Stimulated activated CD8-positive, alpha-beta memory T cell treated with anti-CD3 and anti-CD28 coated beads, Interleukin-7, amount 100 ng/mL, for 24 hours (primary cell): ENCODE measurements around the gene TET3.

Experiments
- DNase-seq: peaks from one replicate; pipeline ENCODE4 v3.0.0-alpha.2; 2020; ENCODE audit warnings: low read depth

The TET3 gene

DNA sequence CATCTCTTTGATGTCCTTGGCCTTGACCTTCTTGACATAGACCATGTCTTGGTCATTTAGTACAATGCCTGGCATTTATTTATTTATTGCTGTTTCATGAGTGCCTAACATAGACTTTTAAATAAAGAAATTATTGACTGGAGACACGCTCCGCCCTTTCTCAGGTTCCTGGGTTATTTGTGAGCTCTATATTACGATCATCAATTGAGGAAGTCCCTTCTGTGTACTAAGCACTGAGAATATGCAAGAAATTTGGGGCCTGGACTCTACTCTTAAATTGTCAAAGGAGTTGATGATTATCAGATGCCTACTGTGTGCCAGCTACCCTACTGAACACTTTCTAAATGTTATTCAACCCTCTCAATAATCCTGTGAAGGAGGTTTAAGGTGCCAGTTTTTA is 19.7 kb upstream of the TET3 start:
- DNase-seq = no peak

DNA sequence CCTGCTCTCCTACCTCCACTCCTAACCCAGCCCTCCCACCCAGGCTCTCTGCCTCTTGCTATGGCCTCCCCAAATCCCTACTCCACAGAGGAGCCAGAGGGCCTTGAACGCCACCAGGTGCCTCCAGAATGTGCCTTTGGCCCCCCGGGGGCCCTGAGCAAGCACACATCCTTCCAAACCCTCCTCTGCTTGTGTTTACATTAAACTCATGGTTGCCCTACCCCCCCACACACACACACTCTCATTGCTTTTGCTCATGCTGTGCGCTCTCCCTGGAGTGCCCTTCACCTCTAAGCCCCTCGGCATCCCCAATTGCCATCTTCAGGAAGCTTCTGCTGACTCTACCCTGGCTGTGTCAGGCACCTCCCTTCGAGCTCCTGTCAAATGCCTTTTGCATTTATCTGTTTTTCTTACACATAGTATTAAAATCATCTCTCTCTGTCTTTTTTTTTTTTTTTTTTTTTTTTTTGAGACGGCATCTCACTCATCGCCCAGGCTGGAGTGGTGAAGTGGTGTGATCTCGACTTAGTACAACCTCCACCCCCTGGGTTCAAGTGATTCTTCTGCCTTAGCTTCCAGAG is 16.3 kb upstream of the TET3 start:
- DNase-seq = no peak

DNA sequence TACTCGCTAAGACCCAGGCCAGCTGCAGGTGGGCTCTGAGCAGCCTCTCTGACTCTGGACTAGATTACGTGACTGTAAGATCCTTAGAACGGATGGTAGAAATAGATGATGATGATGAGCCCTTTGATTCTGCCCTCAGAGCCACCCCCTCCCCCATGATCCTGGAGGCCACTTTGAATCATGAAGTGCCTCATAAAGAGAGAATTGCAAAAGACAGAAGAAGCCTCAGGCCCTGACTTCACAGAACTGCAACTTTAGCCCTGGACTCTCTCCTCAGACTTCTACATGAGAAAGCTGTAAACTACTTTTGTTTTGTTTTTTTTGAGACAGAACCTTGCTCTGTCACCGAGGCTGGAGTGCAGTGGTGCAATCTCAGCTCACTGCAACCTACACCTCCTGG is 15.4 kb upstream of the TET3 start:
- DNase-seq = no peak

DNA sequence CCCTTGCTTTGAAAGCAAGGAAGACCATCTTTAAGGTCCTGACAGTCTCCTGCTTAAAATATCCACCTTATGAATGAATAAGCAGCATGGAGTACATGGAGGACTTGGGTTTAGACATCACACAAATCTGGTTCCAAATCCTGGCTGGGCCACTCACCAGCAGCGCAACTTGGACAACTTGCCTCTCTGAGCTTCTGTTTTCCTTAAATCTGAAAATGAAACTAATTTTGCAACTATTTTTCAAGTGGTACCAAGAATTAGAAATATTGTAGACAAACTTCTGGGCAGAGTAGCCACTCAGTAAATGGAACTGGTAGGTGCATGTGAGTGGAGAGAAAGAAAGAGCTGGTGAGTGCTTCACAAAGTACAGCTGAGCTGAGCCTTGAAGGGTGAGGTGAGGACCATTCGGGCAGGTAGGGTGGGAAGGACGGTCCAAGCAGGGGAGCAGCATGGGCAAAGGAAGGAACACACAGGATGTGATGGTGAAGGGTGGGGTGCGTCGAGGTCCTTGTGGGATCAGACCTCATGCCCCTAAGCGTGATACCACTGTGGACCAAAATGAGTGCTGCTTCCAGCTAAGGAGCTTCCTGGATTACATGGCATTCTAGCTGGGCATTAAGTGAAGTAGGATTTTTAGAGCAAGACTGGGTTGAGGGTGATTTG is 14.4 kb upstream of the TET3 start:
- DNase-seq = no peak

DNA sequence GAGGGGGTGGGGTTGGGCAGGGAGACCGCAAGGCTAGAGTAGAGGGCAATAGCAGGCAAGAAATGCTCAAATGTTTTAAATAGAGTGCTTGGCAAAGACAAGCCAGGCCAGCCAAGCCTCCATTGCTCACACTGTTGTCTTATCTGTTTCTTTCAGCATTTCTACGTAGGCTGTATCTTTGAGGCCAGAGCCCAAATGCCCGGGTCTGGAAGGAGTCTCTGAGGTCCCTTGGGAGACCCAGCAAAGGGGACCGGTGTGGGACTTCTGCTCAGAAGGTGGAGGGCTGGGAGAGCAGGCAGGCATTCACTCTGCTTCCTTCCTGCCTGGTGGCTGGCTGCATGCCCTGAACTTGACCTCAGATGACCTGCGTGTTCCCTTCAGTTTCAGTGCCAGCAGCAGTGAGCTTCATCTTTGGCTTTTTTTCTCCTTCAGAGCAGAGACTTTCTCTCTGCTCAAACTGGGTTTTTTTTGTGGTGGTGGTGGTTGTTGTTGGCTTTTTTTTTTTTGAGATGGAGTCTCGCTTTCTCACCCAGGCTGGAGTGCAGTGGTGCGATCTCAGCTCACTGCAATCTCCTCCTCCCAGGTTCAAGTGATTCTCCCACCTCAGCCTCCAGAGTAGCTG is 13.7 kb upstream of the TET3 start:
- DNase-seq = no peak

DNA sequence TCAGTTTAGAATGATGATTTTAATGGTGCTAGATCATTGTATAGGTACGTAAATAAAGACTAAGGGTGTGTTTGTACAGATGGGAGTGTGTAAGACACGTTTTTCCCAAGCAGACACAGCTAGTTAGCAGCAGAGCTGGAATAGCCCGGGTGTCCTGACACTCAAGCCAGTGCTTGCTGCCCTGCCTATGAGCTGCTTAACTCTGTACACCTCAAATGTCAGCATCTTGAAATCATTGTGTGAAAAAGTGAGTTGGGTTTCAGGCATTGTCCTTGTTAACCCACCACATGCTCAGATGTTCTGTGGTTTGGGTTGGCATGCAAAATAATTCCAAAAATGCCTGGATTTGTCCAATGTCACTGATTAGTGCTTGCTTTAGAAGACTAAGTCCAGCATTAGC is 13.0 kb upstream of the TET3 start:
- DNase-seq = no peak

DNA sequence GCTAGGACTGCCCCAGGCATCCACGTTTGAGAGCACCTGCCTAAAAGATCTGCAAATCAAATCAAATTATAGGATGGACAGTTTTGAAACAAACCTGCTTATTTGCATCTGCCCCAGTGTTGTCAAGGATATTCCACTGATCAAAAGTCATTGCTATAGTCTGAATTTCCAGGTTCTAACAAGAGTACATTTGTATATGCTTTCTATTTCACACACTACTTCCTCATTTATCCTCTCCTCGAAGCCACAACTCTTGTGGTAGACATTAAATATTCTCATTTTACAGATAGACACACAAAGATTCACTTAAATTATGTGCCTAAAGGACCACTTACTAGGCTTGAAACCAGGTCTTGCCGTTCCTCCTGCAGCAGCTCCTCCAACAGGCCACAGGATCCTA is 11.9 kb upstream of the TET3 start:
- DNase-seq = no peak

DNA sequence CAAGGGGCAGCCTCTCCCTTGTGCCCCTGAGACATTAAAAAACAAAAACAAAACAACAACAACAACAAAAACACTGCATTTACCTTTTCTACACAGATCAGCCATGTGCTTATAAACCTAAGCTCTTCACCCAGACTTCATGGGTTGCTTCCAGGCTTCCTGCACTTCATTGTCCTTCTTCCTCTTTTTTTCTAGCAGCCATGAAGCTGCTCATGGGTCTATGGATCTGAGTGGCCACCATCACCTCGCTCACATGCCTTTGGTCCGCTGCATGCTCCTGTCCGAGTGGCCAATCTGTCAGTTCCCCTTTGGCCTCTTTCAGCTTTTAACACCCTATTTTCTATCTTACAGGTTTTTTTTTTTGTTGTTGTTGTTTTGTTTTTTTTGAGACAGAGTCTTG is 9.0 kb upstream of the TET3 start:
- DNase-seq = no peak

DNA sequence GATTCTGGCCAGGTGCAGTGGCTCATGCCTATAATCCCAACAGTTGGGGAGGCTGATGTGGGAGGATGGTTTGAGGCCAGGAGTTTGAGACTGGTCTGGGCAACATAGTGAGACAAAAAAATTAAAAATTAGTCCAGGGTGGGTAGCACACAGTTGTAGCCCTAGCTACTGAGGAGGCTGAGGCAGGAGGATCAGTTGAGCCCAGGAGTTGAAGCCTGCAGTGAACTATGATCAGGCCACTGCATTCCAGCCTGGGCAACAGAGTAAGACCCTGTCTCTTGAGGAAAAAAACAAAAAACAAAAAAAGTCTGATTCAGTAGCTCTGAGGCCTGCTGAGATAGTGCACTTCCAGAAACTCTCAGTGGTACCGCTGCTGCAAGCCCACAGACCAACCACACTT is 7.9 kb upstream of the TET3 start:
- DNase-seq = no peak

DNA sequence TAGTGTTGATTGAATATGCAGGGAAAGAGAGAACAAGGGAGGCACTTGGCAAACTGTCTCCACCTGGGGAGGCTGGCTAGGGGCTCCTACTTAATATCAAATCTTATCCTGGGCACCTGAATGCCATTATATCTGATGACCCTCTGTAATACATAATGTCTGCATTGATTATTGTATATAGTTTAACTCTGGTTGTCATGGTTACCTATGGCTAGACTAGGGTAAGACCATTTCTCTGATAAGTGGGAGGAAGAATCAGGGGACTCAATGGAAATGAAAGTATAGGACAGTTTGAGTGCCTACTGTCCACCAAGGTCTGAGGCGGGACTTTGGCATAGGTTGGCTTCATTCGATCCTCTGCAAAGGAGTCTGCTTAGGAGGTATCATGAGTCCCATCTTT is 7.2 kb upstream of the TET3 start:
- DNase-seq = no peak

DNA sequence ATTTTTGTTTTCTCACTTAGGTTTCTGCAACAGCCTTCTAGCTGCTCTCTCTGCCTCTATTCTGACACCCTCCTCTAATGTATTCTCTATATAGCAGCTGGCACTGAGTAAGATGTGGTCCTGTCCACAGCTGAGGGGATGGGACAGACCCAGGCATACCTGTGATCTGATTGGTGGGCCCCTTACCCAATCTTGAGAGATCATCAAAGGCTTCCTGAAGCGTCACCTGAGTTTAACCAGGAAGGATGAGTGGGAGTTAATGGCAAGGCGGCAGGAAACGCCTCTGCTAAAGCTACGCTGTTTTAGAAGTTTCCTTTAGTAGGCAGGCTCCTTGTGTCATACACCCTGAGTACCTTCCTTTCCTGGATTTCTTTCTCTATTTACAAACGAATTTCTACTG is 5.7 kb upstream of the TET3 start:
- no peak for DNase-seq

DNA sequence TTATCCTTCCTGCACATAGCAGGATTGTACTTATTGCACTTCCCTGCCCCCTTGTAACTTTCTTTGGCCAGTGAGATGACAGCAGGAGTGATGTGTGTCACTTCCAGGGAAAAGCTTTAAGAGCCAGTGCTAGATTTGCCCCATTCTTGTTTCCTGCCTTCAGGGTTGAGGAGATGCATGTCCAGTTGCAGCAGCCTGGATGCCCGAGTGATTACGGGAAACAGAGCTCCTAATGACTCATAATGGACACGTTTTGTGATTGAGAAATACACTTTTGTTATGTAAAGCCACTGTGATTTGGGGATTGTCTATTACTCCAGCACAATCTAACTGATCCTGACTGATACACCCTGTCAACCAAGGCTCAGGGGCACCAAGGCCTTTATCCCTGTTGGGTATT is 5.0 kb upstream of the TET3 start:
- DNase-seq = no peak

DNA sequence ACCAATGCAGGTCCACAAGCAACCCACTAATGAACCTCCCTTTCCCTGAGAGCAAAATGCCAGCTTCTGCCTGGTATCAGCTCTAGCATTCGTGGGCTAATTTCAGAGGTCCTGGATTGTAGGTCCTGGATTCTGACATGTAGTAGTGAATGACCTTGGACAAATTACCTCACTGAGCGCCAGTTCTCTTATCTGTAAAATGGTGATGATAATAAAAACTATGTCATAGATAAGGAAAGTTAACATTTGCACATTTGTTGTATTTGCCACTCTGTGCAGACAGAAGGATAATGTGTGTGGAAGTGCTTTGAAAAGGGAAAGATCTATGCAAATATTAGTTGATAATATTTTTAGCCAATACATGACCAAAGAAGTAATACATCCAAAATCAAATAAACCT is 4.1 kb upstream of the TET3 start:
- no peak for DNase-seq

DNA sequence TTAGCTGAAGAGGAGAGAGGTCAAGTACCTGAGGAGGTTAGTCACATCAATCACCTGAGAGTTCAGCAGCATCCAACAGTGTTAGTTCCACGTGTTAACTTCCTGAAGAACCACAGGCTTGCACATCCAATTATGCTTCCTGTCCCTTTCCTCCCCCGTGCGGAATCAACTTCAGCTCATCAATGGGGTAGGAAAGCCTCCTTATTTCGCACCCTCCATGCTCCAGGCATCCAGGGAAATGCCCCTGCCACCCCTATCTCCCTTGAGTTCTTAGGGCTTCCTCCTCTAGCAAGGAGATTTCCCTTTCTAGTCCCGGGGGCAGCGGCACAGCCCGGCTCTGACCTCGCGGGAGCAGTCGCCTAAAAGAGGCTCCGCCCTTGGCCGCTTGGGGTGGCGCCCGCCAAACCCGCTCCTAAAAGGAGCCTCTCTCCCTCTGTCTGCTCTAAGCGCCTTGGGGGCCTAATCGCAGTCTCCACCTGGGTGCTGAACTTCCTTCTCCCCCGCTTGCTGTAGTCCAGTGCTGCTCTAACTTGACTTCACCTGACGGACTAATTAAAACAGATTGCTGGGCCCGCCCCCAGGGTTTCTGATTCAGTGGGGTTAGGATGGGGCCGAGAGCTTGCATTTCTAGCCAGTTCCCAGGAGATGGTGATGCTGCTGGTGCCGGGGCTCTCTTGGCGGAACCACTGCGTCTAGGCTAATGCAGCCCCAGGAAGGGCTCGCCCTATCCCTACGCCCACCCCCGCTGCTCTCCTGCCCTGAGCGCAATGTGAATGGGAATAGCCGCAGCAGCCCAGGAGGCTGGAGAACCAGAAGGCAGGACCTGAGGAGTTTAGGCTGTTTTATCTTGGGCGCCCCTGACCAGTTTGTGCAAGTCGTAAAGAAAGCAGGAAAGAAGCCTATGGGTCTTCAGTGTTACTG is 3.4 kb upstream of the TET3 start:
- no peak for DNase-seq

DNA sequence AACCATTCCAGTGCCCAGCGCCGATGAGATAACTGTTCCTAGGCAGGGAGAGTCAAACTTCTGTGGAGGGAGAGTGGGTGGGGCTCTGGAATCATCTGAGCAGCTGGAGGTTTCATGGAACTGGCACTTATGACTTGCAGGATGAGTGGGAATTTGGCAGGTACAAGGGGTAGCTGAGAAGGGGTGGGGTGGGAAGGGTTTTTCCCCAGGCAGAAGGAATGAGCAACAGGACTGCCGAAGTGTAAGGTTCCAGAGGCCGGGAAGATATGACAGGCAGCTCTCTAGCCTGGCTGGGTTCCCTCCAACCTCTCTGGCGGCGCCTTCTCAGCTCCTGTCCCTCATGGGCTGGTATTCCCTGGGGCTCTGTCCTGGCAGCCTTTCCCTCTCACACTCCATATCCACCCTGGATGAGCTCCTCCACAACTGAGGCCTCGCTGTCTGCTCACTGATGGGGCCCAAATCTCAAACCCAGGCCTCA is 2.5 kb upstream of the TET3 start:
- no peak for DNase-seq

DNA sequence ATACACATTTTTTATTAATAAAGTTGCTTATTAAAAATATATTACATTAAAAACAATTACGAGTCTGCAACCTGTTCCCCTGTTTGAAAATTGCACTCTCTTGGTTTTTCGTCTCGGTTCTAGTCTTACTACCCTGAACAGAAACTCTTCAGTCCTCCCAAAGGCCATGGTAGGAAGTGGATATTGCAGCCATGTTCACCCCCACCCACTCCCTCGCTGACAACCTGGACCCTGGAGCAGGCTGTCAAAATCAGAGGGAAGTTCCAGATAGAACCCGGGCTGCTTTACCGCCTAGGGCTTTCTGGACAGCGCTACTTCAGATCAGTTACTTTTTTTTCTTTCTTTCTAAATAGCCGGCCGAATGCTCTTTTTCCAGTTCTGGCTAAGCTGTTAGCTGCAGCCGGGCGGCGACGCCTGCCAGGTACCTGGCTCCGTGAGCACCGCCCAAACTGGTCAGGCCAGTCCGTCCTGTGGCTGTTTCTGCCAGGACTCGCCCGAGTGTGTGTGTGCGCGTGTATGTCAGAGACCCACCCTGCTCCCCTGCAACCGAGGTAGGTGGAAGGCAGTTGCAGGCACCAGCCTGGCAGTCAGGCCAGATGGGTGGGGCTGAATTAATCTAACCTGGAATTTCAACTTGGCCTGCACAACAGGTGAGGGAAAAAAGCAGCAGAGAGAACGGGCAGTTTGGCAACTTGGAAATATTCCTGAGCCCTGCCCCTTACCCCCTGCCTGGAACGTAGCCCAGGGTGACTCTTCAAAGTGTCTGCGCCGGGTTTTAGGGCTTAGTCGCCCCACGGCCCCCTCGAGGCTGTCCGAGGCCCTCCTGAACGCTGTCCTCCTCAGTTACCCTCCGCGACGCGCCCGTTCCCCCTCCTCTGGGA is 1.1 kb upstream of the TET3 start:
- no peak for DNase-seq

DNA sequence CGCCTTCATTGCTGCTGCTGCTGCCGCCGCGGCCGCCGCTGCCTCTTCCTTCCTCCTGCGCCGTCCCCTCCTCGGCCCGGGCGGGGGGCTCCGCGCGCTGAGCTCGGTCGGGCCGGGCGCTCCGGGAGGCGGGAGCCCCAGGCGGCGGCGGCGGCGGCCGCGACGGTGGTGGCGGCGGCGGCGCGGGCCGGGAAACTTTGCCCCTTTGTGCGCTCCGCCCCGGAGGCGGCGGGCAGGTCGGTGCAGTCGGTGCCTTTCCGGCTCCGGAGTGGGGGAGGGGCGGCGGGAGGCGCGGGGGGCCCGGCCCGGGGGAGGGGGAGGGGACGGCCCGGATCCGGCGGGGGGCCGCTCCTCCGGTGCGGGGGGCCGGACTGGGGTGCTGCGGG is 205 bp downstream of the TET3 start:
- DNase-seq = no peak

DNA sequence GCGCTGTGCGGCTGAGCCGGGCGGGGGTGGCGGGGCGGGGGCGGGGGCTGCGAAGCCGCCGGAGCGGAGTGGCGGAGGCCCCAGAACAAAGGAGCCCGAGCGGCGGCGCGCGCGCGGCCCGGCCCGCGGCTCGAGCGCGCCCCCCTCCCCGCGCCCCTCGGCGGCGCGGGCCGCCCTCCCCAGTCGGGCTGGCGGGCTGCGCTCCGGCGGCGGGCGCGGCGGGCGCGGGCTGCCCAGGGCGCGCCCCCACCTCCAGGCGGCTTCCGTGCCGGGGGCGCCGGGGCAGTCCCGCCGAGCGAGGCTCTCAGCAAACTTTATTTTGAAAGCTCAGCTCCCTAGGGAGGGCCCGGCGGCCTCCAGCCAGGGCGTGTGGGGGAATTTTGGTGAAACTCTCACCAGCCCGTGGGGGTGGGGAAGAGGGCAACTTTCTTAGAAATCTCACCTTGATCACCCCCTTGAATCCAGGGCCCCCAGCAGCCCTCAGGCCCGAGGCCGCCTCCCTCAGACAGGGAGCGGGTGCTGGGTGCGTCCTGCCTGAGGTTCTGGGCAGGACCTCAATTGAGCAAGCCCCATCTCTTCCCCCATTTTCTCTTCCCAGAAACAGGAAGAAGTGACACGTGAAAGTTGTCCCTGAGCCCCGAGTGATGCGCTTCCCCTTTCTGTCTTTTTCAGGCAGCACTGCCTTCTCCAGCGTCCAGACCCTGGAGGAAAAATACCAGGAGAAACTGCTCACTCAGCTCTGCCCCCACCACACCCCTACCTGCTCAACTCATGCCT is 786 bp downstream of the TET3 start:
- no peak for DNase-seq

DNA sequence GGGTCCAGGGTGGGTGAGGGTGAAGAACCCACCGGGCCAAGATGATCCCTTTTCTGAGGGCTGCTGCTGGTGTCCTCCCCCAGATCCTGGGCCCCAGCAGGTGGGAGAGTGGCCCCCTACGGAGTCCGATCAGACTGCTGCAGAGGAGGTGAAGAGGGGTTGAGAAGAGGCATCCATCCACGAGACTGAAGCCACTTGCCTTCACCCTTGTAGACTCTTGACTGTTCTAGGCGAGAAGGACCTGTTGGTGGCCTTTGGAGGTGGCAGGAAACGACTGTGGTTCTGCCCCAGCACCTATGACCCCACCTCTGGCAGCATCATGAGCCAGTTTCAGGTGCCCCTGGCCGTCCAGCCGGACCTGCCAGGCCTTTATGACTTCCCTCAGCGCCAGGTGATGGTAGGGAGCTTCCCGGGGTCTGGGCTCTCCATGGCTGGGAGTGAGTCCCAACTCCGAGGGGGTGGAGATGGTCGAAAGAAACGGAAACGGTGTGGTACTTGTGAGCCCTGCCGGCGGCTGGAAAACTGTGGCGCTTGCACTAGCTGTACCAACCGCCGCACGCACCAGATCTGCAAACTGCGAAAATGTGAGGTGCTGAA is 1.5 kb downstream of the TET3 start:
- no peak for DNase-seq

DNA sequence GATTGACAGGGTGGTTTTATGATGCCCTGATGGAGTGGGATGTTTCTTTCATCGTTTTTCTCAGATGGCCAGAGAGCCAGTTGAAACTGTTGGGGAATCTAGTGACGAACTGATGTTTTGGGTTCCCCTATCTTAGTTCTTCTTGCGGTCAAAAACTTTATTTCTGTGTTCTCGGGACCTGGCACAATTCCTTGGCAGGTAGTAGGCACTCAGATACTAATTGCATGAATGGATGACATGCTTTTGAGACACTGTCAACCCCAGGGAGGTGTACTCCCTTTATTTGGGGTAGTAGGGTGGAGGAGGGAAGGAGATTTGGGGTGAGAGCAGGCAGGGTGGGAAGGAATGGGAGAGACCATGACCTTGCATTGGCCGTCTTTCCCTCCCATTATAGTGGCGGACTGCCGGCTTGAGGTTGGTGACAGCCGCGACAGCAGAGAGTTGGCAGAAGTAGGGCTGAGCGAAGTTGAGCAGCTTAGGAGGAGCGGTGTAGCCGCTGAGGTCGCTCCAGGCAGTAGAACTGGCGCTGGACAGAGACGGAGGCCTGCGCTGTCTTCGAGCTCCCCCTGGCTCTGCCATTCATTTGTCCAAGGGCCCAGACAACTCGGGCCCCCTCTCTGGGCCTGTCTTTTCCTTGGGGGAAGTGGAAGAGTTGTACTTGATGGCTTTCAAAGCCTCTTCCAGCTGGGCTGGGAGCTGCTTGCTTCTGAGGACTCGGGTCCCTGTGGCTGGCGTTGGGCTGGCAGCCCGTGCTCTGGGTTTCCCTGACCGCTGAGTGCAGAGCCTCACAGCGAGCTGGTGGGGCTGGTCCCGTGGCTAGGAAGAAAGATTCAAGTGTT is 2.6 kb downstream of the TET3 start:
- DNase-seq = no peak
